MCF 10A (cell line): Measurements from ENCODE around the gene PIEZO2. TPM values are rescaled to one million over a fixed set of nuclear protein-coding genes. Genes with fewer than 3 reads are reported as not detected.

Experiments used
- BruUV-seq: library from RNA; stranded (reverse); fragments of 400-500 nt; replicated peaks from 2 replicates; lab custom pipeline; 2021; lab: Mats Ljungman, UMichigan
- CTCF ChIA-PET: fragments of 300-600 bp; sonication (Branson Sonifier 250); formaldehyde crosslinking; extraction: SDS; loops from one replicate; lab custom pipeline; 2021; ENCODE audit warnings: antibody characterized with exemption, inconsistent platforms; lab: Yijun Ruan, JAX
- POLR2A ChIA-PET: fragments of 300-600, 350-650 bp; sonication (Branson Sonifier 250); formaldehyde crosslinking; extraction: SDS; loops from one replicate; lab custom pipeline; 2020; ENCODE audit warnings: antibody characterized with exemption, inconsistent platforms; lab: Yijun Ruan, JAX
- DNase-seq: peaks from one replicate; pipeline ENCODE4 v3.0.0-alpha.2; 2018; ENCODE audit not compliant: unreplicated experiment
- H3K27ac Mint-ChIP-seq: one replicate; pipeline ENCODE4 v1.8.0; 2022; ENCODE audit warnings: mild to moderate bottlenecking, low read depth, mixed read lengths; ENCODE audit not compliant: unreplicated experiment
- H3K27me3 Mint-ChIP-seq: one replicate; pipeline ENCODE4 v1.8.0; 2022; ENCODE audit warnings: mixed read lengths; ENCODE audit not compliant: insufficient read depth, unreplicated experiment
- H3K36me3 Mint-ChIP-seq: one replicate; pipeline ENCODE4 v1.8.0; 2022; ENCODE audit warnings: mild to moderate bottlenecking, moderate library complexity, mixed read lengths; ENCODE audit not compliant: insufficient read depth, unreplicated experiment
- H3K4me1 Mint-ChIP-seq: one replicate; pipeline ENCODE4 v1.8.0; 2022; ENCODE audit warnings: mixed read lengths; ENCODE audit not compliant: insufficient read depth, unreplicated experiment
- H3K4me3 Mint-ChIP-seq: one replicate; pipeline ENCODE4 v1.8.0; 2022; ENCODE audit warnings: mild to moderate bottlenecking, moderate library complexity, mixed read lengths; ENCODE audit not compliant: unreplicated experiment
- H3K9me3 Mint-ChIP-seq: one replicate; pipeline ENCODE4 v1.8.0; 2022; ENCODE audit warnings: mixed read lengths; ENCODE audit not compliant: unreplicated experiment
- intact Hi-C: fragments of 100-400 bp; cut with micrococcal nuclease; formaldehyde crosslinking; loops from 2 replicates; pipeline ENCODE4 v1.14.1; 2022
- total RNA-seq: library from RNA; stranded (reverse); gene quantifications from 2 replicates; pipeline ENCODE4 v1.2.3, GENCODE V29; 2022
- TF ChIP-seq, protein P1 (sequence below): fragments of 200-600 bp; IDR thresholded peaks from one replicate; pipeline ENCODE4 v1.8.0; 2022; ENCODE audit warnings: antibody characterized with exemption, mild to moderate bottlenecking; ENCODE audit not compliant: unreplicated experiment

PIEZO2 gene
- total RNA-seq, 1 experiment from 2014 or later = 0.49 TPM

DNA sequence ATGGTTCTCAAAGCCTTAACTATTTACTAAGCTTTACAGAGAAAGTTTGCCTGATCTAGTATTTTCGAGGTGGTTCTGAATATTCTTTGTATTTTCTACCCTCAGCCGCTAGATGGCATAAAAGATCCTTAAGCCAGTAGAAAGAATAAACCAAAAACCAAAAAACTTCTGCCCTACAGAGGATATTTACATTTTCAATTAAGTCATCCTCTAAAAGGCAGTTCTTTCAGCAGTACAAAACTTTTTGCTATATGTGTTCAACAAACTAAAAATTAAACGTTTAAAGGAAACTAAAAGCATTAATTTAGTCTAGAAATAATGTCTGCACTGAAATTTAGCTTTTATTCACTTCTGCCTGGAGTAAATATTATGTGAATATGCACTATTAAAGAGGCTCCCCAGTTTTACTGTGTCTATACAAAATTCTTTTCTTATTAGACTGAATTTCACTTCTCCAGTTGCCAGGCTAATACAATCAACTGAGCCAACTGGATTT is 297.5 kb downstream of the PIEZO2 start:
- BruUV-seq = no TSS peak
- Mint-ChIP-seq H3K27me3 (no peaks in the 10 kb centered on the region), H3K9me3 (no peaks in the 10 kb centered on the region), H3K36me3 (no peaks in the 10 kb centered on the region), H3K4me3 (no peak overlapping the region), H3K4me1 (peaks cover 6% of the 10 kb centered on the region), H3K27ac (no peak overlapping the region)
- intact Hi-C loops = loop anchor here (1.0 to 10.0 kb wide), 7 partner anchors 188 to 881 kb away; no protein-coding TSS in a partner anchor
- DNase-seq = peak; percentile 55
- TF ChIP-seq, protein P1, sequence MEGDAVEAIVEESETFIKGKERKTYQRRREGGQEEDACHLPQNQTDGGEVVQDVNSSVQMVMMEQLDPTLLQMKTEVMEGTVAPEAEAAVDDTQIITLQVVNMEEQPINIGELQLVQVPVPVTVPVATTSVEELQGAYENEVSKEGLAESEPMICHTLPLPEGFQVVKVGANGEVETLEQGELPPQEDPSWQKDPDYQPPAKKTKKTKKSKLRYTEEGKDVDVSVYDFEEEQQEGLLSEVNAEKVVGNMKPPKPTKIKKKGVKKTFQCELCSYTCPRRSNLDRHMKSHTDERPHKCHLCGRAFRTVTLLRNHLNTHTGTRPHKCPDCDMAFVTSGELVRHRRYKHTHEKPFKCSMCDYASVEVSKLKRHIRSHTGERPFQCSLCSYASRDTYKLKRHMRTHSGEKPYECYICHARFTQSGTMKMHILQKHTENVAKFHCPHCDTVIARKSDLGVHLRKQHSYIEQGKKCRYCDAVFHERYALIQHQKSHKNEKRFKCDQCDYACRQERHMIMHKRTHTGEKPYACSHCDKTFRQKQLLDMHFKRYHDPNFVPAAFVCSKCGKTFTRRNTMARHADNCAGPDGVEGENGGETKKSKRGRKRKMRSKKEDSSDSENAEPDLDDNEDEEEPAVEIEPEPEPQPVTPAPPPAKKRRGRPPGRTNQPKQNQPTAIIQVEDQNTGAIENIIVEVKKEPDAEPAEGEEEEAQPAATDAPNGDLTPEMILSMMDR = peak; percentile 69
- ChIA-PET POLR2A (interaction anchor here (0.8 to 2.2 kb wide), 4 partner anchors 187 to 314 kb away, joined by 3 to 11 read pairs (median 4); no protein-coding TSS in a partner anchor), CTCF (interaction anchor here (0.6 to 8.2 kb wide), 38 partner anchors 9 to 1725 kb away, joined by 3 to 137 read pairs (median 5); no protein-coding TSS in a partner anchor)

DNA sequence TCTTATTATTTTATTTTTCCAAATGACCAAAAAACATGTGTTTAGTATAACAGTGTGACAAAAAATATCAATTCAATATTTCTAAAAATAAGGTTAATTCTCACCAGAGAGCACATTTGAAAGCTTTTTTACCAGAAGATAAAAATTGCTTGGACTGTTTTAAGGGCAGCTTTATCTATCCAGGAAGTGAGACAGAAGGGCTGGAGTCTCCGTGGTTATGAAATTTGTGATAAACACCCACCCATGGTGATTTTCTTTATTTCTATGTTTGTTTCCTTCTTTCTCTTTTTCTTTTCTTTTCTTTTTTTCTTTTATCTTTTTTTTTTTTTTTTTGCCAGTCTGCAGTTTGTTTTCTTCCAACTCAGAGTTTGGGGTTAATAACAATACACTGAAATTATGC is 298.5 kb downstream of the PIEZO2 start:
- no peak overlapping the region for H3K4me3 Mint-ChIP-seq
- H3K9me3 Mint-ChIP-seq = no peaks in the 10 kb centered on the region
- BruUV-seq = no TSS peak
- no peak for DNase-seq
- POLR2A ChIA-PET = interaction anchor here (1.1 to 2.2 kb wide), 4 partner anchors 190 to 313 kb away, joined by 3 to 11 read pairs (median 4); no protein-coding TSS in a partner anchor
- no peak overlapping the region for H3K27ac Mint-ChIP-seq
- CTCF ChIA-PET = interaction anchor here (0.6 to 8.2 kb wide), 29 partner anchors 8 to 661 kb away, joined by 3 to 137 read pairs (median 6); no protein-coding TSS in a partner anchor
- TF ChIP-seq, protein P1 = no peak
- H3K36me3 Mint-ChIP-seq = no peaks in the 10 kb centered on the region
- H3K27me3 Mint-ChIP-seq = no peaks in the 10 kb centered on the region
- intact Hi-C loops = loop anchor here (1.0 to 10.0 kb wide), 7 partner anchors 189 to 880 kb away; no protein-coding TSS in a partner anchor
- peaks cover 6% of the 10 kb centered on the region for H3K4me1 Mint-ChIP-seq

DNA sequence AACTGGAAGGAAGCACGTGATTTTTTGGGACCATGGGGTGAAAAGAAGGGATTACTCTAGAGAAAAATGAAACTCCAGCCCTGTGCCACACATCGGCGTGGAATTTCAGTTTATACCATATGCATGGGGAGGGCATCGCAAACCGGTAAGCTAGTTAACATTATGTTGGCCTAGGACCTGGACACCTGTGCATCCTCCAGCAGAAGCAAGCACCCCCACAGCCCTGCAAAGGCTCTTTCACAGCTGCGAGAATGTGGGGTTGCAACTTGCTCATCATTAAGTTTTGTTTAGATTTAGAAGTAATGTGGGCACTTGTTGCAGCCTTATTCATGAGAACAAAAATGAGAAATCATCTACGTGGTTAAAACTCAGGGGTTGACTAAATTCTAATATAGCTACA is 299.2 kb downstream of the PIEZO2 start:
- Mint-ChIP-seq H3K4me1 (peaks cover 6% of the 10 kb centered on the region), H3K27me3 (no peaks in the 10 kb centered on the region), H3K4me3 (no peak overlapping the region), H3K9me3 (no peaks in the 10 kb centered on the region), H3K27ac (no peak overlapping the region), H3K36me3 (no peaks in the 10 kb centered on the region)
- intact Hi-C loops = loop anchor here (2.0 to 10.0 kb wide), 4 partner anchors 288 to 705 kb away; no protein-coding TSS in a partner anchor
- TF ChIP-seq, protein P1 = no peak
- DNase-seq = no peak
- BruUV-seq = no TSS peak
- CTCF ChIA-PET = interaction anchor here (0.6 to 8.2 kb wide), 12 partner anchors 9 to 460 kb away, joined by 3 to 137 read pairs (median 8); no protein-coding TSS in a partner anchor
- POLR2A ChIA-PET = interaction anchor here (1.3 to 2.2 kb wide), 4 partner anchors 189 to 304 kb away, joined by 3 to 11 read pairs (median 6); no protein-coding TSS in a partner anchor

DNA sequence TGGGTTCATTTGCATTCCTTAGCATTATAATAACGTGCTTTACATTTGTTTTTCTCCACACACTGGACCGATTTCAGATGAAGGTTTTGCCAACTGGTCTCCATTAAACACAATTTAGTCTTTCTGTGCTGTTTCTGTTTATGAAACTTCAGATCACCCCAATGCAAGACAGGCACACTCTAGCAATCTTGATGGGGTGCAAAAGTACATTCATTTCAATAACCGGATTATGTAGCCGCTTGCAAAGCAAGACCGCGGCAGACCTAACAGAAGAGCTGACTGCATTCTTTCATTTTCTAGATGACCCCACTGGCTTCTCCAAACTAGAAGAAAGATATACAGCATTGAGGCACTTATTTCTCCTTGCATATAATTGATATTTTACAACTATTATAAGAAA is 301.5 kb downstream of the PIEZO2 start:
- POLR2A ChIA-PET = interaction anchor here (0.6 kb wide), 1 partner anchor 317 kb away, joined by 3 read pairs; no protein-coding TSS in a partner anchor

More for the DNA sequence above, 301.5 kb downstream of the PIEZO2 start:
- no peak overlapping the region for H3K27ac Mint-ChIP-seq
- CTCF ChIA-PET = interaction anchor here (8.2 kb wide), 1 partner anchor 193 kb away, joined by 137 read pairs; no protein-coding TSS in a partner anchor
- TF ChIP-seq, protein P1 = no peak
- no peak overlapping the region for H3K4me3 Mint-ChIP-seq
- no peaks in the 10 kb centered on the region for H3K36me3 Mint-ChIP-seq
- intact Hi-C loops = no loop called here
- peaks cover 6% of the 10 kb centered on the region for H3K4me1 Mint-ChIP-seq
- no peaks in the 10 kb centered on the region for H3K27me3 Mint-ChIP-seq
- no TSS peak for BruUV-seq
- no peaks in the 10 kb centered on the region for H3K9me3 Mint-ChIP-seq
- no peak for DNase-seq
